SIG-M5 treated with dmso at 0.1 percent for 504 hours (cell line): Measurements from ENCODE around the gene RBCK1.

ENCODE experiments used
- DNase-seq: peaks from one replicate; lab custom pipeline; 2025; ENCODE audit not compliant: unreplicated experiment; lab: John Stamatoyannopoulos, UW

The RBCK1 gene

DNA sequence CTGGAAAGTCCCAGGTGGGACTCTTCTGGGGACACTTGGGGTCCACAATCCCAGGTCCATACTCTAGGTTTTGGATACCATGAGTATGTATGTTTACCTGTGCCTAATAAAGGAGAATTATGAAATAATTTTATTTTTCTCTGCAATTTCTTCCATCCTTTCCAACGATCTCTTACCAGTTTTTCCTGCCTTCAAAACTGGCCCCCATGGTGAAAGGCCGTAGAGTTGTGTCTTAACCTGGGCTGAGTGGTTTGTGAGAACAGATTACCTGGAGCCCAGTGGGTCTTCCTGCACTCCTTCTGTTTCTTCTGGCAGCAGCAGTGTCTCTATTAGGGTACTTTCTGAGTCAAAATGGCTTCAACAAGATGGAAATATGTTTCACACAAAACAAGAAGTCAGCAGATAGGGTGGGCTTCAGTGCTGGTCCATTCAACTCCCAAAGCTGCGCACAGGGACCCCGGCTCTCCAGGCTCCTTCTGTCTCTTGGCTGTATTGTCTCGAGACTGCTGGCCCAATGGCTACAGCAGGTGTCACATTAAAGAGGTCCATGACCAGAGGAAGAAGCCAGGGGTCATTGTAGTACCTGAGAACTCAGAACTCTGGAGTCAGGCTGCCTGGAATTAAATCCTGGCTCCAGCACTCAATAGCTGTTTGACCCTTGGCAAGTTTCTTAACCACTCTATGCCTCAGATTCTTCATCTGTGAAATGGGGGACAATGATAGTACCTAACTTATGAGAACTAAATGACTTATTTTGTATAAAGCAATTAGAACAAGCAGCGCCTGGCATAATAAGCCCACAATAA is 10.5 kb upstream of the RBCK1 start:
- DNase-seq: no peak

DNA sequence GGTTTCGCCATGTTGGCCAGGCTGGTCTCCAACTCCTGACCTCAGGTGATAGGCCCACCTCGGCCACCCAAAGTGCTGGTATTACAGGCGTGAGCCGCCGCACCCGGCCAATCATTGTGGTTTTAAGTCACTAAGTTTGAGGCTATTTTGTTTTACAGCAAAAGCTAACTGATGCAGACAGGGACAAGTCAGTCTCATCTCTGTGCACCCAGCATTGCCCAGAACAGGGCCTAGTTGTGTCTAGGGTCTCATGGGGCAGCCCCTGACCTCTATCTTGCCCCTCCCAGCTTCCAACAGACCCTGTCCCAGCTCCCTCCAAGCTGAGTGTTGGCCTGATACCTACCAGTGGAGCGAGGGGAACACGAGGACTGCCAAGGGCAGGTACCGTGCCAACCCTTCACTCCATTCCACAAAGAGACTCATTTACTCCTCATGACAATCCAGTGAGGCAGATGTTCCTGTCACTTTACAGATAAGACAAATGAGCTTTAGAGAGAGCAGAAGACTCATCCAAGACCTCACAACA is 8.9 kb upstream of the RBCK1 start:
- no peak for DNase-seq

DNA sequence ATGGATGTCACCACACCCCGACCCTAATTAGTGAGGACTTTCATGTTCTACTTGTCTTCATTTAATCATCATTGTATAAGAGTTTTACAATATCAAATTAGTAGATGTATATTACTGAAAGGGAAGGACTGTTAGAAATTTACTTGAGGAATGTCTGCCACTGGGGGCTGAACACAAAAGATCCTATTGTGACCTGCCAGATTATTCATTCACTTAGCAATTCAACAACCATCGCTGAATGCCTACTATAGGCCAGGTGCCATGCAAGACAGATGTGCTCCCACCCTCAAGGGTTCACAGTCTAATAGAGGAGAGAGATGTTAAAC is 8.0 kb upstream of the RBCK1 start:
- no peak for DNase-seq

DNA sequence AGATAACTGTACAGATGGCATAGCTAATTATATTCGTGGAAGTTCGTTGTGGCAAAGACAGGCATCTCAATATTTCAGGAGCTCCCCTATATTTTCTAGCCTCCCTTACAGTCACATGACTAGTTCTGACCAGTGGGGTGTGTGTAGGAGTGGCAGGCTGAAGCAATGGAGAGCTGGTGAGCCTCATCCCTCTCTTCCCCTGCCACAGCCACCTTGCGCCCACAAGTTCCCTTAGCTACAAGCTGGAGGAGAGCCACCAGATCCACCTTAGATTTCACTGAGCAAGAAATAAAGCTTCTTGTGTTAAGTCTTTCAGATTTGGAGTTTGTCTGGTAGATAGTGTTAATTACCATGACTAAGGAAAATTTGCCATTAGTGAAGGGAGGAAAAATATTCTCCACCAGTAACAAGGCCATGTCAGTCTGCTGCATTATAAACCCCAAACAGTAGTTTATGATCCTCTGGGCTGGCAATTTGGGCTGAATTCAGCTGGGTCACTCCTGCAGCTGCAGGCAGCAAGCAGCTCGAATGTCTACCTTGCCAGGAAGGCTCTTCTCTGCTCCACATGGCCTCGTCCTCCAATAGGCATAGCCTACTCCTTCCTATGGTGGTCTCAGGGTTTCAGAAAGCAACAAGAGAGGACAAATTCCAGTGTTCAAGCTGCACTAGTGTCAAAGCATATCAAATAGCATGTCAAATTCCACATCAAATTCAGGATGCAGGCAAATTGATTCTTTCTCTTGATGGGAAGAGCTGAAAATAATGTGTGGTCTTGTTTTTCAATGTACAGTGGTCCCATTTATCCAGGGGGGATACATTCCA is 7.4 kb upstream of the RBCK1 start:
- DNase-seq: peak; percentile 30

DNA sequence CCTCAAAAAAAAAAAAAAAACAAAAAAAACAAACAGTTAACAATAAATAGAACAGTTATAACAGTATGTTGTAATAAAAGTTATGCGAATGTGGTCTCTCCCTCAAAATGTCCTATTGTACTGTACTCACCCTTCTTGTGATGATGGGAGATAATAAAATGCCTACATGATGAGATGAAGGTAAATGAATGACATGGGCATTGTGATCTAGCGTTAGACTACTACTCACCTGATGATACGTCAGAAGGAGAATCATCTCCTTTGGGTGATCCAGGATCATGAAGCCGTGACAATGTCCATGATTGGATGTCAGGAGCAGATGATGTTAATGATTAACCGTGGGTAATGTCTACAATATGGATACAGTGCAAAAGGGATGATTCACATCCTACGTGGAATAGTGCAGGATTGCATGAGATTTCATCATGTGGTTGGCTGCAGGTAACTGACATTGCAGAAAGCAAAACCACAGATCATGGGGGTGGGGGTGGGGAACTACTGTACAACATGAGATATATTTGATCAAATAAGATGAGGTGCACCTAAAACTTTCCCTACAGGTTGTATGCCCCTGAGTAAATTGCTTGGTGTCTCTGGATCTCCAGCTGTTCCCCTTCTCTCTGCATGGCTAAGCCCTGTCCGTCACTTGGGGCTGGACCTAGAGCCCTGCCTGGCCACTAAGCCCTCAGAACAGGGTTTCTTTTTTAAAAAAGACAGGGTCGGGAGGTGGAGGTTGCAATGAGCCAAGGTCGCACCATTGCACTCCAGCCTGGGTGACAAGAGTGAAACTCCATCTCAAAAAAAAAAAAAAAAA is 6.2 kb upstream of the RBCK1 start:
- DNase-seq: no peak

DNA sequence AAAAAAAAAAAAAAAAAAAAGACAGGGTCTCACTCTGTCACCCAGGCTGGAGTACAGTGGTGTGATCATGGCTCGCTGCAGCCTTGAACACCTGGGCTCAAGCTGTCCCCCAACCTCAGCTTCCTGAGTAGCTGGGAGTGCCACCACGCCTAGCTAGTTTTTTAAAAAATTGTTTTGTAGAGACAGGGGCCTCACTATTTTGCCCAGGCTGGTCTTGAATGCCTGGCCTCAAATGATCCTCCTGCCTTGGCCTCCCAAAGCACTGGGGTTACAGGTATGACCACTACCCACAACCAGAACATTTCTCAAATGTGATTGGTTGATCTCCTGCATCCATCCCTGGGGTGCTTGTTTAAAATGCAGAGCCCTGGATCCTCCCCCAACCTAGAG is 5.6 kb upstream of the RBCK1 start:
- no peak for DNase-seq

DNA sequence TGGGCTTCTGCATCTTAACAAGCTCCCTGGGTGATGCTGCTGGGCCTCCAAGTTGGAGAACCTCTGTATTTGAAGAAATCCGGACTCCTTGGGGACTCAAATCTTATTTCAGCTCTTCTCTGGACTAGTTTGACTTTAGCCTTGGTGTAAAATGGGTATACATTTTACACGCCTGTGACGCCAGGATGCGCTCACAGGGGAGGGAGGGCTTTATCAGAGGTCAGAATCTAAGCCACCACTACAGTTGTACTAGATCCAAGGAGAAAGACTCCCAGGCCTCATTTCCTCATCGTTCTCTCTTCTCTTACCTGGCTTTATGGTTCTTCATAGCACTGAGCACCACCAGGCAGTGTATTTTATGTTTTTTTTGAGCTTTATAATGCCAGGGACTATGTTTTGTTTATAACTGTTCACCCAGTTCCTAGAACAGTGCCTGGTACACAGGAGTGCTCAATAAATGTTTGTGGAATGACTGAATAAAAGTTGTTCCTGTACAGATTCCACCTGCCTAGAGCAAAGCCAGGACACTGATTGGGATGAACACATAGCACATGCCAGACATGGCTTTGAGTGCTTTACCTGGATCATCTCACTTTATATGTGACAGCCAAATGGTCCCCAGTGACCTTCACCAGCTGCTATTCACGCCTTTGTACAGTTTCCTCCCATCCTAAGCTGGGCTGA is 5.1 kb upstream of the RBCK1 start:
- DNase-seq: no peak

DNA sequence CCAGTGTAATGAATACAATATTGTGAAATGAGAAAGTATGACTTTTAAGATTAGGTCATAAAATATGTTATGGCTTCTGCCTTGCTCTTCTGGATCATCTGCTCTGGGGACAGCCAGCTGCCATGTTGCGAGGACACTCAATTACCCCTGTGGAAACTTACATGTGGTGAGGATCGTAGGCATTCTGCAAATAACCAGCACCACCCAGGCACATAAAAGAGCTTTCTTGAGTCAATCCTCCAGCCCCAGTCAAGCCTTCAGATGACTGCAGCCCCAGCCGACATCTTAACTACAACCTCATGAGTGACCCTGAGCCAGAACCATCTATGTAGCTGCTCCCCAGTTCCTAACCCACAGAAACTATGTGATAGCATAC is 4.5 kb upstream of the RBCK1 start:
- DNase-seq: no peak

DNA sequence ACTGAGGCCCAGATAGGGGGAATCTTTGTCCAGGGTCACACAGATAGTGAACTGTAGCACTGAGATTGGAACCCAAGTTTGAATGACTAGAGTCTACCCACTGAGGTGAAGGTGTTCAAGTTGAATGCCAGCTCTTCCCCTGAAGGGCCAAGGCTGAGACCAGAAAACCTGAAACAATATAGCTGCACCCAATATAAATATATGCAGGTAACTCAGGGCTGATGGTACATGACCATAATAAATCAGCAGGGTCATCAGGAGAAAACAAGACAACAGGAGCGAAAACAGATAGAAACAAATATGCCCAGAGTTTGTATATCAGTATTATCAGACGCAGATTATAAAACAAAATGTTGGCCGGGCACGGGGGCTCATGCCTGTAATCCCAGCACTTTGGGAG is 4.0 kb upstream of the RBCK1 start:
- DNase-seq: no peak

DNA sequence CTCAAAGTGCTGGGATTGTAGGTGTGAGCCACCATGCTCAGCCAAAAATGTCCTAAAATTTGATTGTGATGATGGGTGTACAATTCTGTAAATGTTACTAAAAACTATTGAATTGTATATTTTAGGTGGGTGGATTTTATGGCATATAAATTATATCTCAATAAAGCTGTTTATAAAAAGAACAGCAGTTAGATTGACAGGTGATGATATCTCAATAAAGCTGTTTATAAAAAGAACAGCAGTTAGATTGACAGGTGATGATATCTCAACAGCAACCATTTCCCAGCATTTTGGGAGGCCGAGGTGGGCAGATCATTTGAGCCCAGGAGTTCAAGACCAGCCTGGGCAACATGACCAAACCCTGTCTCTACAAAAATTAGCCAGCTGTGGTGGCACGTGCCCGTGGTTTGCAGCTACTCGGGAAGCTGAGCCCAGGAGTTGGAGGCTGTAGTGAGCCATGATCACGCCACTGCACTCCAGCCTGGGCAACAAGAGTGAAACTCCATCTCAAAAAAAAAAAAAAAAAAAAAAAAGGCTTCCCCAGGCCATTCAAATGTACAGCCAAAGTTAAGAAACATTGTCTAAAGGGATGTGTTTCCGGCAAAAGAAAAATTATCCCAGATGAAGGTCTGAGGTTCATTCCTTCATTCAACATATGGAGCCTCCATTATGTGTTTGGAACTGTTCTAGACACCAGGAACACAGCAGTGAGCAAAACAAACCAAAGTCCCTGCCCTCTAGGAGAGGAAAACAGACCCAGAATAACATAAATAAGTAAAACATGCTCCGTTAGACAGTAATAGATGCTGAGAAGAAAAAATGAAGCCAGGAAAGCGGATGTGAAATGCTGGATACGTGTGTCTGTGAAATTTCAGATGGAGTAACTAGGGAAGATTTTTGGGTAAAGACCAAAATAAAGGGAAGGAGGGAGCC is 1.6 kb upstream of the RBCK1 start:
- no peak for DNase-seq

DNA sequence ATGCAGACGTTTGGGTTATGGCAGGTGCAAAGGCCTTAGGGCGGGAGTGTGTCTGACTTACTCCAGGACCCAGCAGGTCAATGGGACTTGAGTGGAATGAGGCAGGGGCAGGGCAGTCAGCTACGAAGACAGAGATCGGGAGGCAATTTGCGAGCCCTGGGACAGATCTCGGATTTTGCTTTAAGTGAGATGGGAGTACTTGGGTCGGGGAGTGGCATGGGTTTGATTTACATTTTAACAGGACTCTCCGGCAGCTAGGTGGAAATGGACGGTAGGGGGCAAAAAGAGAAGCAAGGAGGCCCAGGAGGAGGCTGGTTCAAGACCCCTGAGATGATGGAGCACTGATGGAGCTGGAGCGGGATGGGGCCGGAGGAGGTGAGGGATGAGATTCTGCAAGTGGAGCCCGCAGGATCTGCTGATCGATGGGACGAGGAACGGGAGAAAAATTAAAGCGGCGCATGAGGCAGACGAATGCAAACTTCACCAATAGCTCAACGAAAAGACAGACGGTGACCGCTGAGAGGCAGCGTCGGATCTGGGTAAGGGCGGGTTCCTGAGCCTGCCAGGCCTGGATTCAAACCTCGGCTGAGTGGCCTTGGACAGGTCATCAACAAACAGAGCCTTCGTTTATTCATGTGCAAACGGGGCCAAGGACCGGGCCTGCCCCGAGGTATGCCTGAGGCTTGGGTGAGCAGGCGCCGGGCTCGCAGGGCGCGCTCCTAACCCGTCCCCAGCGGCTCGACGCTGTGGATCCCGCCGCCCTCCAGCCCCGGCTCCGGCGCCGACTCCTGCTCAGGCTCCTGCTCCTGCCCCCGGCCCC is 756 bp upstream of the RBCK1 start:
- DNase-seq: peak; percentile 79

DNA sequence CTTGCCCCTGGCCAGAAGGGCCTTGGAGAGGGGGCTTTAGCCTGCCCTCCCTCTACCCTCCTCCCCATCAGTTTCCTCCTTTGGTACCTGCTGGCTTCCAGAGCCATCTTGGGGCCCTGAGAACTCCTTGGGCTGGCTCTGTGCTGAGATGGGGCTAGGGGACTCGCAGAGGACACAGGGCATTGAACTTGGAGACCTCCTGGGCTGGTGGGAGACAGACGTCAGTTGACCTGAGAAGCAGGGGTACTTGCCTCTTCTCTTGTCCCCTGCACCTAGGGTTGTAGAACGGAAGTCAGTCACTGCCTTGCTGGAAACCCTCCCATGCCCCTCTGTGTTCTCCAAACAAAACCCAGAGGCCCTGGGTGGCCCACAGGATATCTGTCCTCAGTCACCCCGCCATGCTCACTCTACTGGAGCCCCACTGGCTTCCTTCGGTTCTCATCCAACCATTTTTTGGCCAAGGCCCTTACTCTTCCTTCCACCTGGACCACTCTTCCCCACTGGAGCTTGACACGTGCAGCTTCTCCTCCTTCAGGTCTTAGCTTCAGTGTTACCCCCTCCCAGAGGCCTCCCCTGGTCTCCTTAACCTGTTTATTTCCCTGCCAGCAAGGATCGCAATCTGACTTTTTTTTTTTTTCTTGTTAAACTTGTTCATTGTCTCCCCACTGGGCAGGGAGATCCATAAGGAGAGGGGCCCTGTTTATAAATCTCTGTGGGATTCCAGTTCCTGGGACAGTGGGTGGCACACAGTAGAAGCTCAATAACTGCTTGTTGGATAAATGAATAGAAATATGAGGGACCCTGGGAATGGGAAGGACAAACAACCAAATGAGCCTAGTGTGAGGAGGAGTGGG is 971 bp downstream of the RBCK1 start:
- DNase-seq: no peak

DNA sequence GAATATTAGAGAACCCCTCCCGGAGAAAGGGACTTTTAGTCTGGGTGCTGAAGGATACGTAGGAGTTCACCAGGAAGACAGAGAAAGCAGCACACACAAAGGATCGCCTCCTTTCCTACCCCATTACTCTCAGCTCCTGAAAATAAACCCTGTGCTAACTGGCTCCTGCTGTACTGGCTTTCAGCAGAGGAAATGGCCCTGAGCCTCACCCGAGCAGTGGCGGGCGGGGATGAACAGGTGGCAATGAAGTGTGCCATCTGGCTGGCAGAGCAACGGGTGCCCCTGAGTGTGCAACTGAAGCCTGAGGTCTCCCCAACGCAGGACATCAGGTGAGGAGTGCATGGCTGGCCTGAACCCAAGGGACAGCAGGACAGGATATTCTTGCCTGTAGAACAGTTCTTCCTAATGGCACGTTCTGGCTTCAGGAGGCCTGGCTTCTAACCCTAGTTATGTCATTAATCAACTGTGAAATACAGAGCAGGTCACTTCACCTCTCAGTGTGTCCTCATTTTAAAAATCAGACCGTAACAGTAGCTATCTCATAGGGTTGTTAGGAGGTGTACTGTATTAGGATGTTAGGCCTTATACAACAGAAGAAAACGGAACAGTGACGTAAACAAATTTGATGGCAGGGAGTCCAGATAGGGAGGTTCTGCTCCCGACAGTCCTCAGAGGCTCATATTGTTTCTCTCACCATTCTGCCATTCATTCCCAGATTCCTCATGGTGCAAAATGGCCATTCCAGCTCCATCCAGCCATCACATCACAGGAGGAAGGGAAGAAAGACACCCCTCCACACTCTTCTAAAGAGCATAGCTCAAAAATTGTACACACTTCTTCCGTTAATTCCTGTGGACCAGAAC is 1.8 kb downstream of the RBCK1 start:
- no peak for DNase-seq

DNA sequence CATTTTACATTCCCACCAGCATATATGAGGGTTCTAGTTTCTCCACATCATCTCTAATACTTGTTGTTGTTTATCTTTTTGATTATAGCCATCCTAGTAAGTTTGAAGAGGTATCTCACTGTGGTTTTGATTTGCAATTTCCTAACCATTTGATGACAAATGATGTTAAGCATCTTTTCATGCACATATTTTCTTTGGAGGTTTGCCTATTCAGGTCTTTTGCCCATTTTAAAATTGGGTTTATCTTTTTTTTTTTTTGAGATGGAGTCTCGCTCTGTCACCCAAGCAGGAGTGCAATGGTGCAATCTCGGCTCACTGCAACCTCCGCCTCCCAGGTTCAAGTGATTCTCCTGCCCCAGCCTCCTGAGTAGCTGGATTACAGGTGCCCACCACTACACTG is 4.0 kb downstream of the RBCK1 start:
- no peak for DNase-seq

DNA sequence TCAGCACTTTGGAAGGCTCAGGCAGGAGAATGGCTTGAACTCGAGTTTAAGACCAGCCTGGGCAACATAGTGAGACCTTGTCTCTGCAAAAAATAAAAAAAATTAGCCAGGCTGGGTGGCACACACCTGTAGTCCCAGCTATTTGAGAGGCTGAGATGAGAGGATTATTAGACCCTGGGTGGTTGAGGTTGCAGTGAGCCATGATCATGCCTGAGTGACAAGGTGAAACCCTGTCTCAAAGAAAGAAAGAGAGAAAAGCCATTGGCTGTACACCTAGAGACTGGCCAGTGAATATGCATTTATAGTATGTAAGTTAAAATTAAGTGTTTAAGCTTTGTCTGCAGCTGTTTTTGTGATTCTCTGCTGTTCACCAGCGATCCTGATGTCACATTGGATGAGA is 6.1 kb downstream of the RBCK1 start:
- DNase-seq: no peak

DNA sequence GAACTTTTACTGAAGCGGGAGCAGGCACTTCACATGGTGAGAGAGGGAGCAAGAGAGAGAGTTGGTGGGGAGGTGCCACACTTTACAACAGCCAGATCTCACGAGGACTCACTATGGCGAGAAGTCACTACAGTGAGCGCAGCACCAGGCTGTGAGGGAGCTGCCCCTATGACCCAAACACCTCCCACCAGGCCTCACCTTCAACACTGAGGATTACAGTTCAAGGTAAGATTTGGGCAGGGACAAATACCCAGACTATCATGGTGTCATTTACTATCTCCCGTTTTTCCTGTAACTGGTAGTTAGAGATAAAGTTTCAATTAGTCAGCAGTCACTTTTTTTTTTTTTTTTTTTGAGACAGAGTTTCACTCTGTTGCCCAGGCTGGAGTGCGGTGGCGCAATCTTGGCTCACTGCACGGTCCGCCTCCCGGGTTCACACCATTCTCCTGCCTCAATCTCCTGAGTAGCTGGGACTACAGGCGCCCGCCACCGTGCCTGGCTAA is 7.8 kb downstream of the RBCK1 start:
- DNase-seq: peak; percentile 47
